Spleen (tissue), 7 donors: ENCODE measurements around the gene TNFRSF14.
A peak's percentile ranks its signal among the peaks of the same experiment; 100 is the strongest.

Experiments used
- POLR2A ChIP-seq, 3 donors: fragments of 450-650 bp; IDR thresholded peaks; one replicate each; pipeline ENCODE4 v1.5.1; 2017; ENCODE audit warnings: antibody characterized with exemption in 3 of 3, mild to moderate bottlenecking in 1 of 3
- POLR2AphosphoS5 ChIP-seq, 3 donors: sonication (generic); formaldehyde crosslinking; IDR thresholded peaks; one replicate each; pipeline ENCODE4 v1.5.1; 2017; ENCODE audit warnings: antibody characterized with exemption in 3 of 3
- TF ChIP-seq, protein P1 (sequence below), 11 experiments: fragments of 200-600 bp in 7 of 11; fragments of 450-650 bp in 4 of 11; sonication (generic) in 4 of 11; IDR thresholded peaks in 8 of 11; conservative IDR thresholded peaks in 3 of 11; 1 replicate in 7 of 11; 2 replicates in 4 of 11; pipeline versions ENCODE4 v1.4.0 to v1.8.0; 2016 to 2021; ENCODE audit warnings: antibody characterized with exemption in 11 of 11, inconsistent platforms in 4 of 11, mild to moderate bottlenecking in 1 of 11
- donor health status: DM: no; HTN: no; CAD: no; lungs with moderate emphysema.
- donor health status: DM: no; HTN: no; CAD: no.
- donor health status: DM: no; HTN: no; CAD: no.

DNA sequence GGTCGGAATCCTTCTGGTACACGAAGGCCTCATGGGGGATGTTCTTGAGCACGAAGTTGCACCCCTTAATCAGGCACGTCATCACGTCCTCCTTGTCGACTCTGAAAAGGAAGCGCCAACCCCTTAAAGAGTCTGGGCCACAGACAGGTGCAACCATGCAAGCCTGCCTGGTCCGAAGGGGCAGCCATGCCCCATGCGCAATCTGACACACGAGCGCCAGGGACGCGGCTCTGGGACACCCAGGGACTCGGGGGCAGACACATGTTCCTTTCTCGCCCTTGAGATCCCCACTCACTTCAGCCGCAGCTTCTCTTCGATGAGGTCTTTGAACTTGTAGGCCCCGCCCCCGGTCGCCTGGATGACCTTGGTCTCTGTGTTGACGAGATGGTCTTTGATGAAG is 35.4 kb upstream of the TNFRSF14 start:
- TF ChIP-seq POLR2A (IDR thresholded peaks at IDR 0.05) = no peak
- peak in 1 of 3 donors; percentile 19 for TF ChIP-seq POLR2AphosphoS5 (IDR thresholded peaks at IDR 0.05)
- TF ChIP-seq, protein P1, sequence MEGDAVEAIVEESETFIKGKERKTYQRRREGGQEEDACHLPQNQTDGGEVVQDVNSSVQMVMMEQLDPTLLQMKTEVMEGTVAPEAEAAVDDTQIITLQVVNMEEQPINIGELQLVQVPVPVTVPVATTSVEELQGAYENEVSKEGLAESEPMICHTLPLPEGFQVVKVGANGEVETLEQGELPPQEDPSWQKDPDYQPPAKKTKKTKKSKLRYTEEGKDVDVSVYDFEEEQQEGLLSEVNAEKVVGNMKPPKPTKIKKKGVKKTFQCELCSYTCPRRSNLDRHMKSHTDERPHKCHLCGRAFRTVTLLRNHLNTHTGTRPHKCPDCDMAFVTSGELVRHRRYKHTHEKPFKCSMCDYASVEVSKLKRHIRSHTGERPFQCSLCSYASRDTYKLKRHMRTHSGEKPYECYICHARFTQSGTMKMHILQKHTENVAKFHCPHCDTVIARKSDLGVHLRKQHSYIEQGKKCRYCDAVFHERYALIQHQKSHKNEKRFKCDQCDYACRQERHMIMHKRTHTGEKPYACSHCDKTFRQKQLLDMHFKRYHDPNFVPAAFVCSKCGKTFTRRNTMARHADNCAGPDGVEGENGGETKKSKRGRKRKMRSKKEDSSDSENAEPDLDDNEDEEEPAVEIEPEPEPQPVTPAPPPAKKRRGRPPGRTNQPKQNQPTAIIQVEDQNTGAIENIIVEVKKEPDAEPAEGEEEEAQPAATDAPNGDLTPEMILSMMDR (IDR thresholded peaks at IDR 0.05 in 8 of 11, conservative IDR thresholded peaks at IDR 0.05 in 3 of 11) = no peak
